NCI-H2081 treated with DMSO at 0.1 percent for 48 hours (cell line): ENCODE data around the gene IRS1.

Source experiments
- DNase-seq: peaks from one replicate; lab custom pipeline; 2025; lab: John Stamatoyannopoulos, UW

IRS1 gene

GRCh38 chr2:226813148-226813701 is 13.6 kb upstream of the IRS1 start:
- DNase-seq = no peak

- DNase-seq = no peak
Measured at GRCh38 chr2:226803410-226803809, 3.8 kb upstream of the IRS1 start.

GRCh38 chr2:226802573-226802972 is 3.0 kb upstream of the IRS1 start:
- peak; percentile 59 for DNase-seq

- DNase-seq = peak; percentile 29
Measured at GRCh38 chr2:226800941-226801784, 1.5 kb upstream of the IRS1 start.

GRCh38 chr2:226799976-226800940 is 638 bp upstream of the IRS1 start:
- no peak for DNase-seq

- no peak for DNase-seq
Measured at GRCh38 chr2:226798422-226799210, 1.0 kb downstream of the IRS1 start.

- no peak for DNase-seq
Measured at GRCh38 chr2:226797989-226798421, 1.6 kb downstream of the IRS1 start.

GRCh38 chr2:226797289-226797988 is 2.2 kb downstream of the IRS1 start:
- DNase-seq = no peak

GRCh38 chr2:226796840-226797288 is 2.8 kb downstream of the IRS1 start:
- DNase-seq = no peak

- no peak for DNase-seq
Measured at GRCh38 chr2:226796012-226796839, 3.4 kb downstream of the IRS1 start.

GRCh38 chr2:226795281-226796011 is 4.2 kb downstream of the IRS1 start:
- no peak for DNase-seq

GRCh38 chr2:226794751-226795171 is 4.9 kb downstream of the IRS1 start:
- DNase-seq = no peak

- DNase-seq = no peak
Measured at GRCh38 chr2:226794196-226794661, 5.4 kb downstream of the IRS1 start.

- DNase-seq = no peak
Measured at GRCh38 chr2:226793646-226794045, 6.0 kb downstream of the IRS1 start.

GRCh38 chr2:226792155-226792881 is 7.3 kb downstream of the IRS1 start:
- DNase-seq = no peak

- DNase-seq = peak; percentile 59
Measured at GRCh38 chr2:226791487-226792081, 8.0 kb downstream of the IRS1 start.

- DNase-seq = peak; percentile 59
Measured at GRCh38 chr2:226791056-226791486, 8.5 kb downstream of the IRS1 start.

GRCh38 chr2:226790431-226790830 is 9.2 kb downstream of the IRS1 start:
- DNase-seq = no peak
